WTC11 (cell line): ENCODE data around the gene SYNRG. TPM values are rescaled to one million over a fixed set of nuclear protein-coding genes. Genes with fewer than 3 reads are reported as not detected.

Experiments used
- AFF4 ChIP-seq: sonication (generic); formaldehyde crosslinking; IDR thresholded peaks from 2 replicates; pipeline ENCODE4 v1.8.1; 2023; ENCODE audit warnings: mild to moderate bottlenecking, missing genetic modification reagents, borderline replicate concordance
- E2F4 ChIP-seq: sonication (generic); formaldehyde crosslinking; IDR thresholded peaks from 2 replicates; pipeline ENCODE4 v1.8.1; 2022; ENCODE audit warnings: low read depth, mild to moderate bottlenecking, moderate library complexity, missing genetic modification reagents, borderline replicate concordance
- ERG ChIP-seq: fragments of 250-450 bp; sonication (Bioruptor Pico); IDR thresholded peaks from 2 replicates; pipeline ENCODE4 v1.8.0; 2021; ENCODE audit warnings: mild to moderate bottlenecking
- ESRRA ChIP-seq: sonication (generic); formaldehyde crosslinking; IDR thresholded peaks from 2 replicates; pipeline ENCODE4 v1.8.1; 2022; ENCODE audit warnings: mild to moderate bottlenecking, missing genetic modification reagents, borderline replicate concordance
- FOXK1 ChIP-seq: sonication (generic); formaldehyde crosslinking; IDR thresholded peaks from 2 replicates; pipeline ENCODE4 v1.8.0; 2022; ENCODE audit warnings: mild to moderate bottlenecking, moderate library complexity, missing genetic modification reagents
- GABPB1 ChIP-seq: sonication (generic); formaldehyde crosslinking; IDR thresholded peaks from 2 replicates; pipeline ENCODE4 v1.8.1; 2023; ENCODE audit warnings: mild to moderate bottlenecking, missing genetic modification reagents
- IRF2 ChIP-seq: sonication (generic); formaldehyde crosslinking; IDR thresholded peaks from 2 replicates; pipeline ENCODE4 v1.8.0; 2022; ENCODE audit warnings: low read depth, missing genetic modification reagents, borderline replicate concordance
- MYBL2 ChIP-seq: sonication (generic); formaldehyde crosslinking; IDR thresholded peaks from 2 replicates; pipeline ENCODE4 v1.8.1; 2023; ENCODE audit warnings: mild to moderate bottlenecking, moderate library complexity, missing genetic modification reagents
- NFE2L1 ChIP-seq: sonication (generic); formaldehyde crosslinking; IDR thresholded peaks from 2 replicates; pipeline ENCODE4 v1.8.1; 2023; ENCODE audit warnings: missing genetic modification reagents
- NR3C1 ChIP-seq: sonication (generic); formaldehyde crosslinking; conservative IDR thresholded peaks from 2 replicates; pipeline ENCODE4 v1.8.1; 2023; ENCODE audit warnings: low read depth, mild to moderate bottlenecking, missing genetic modification reagents
- RELA ChIP-seq: sonication (generic); formaldehyde crosslinking; IDR thresholded peaks from 2 replicates; pipeline ENCODE4 v1.8.1; 2022; ENCODE audit warnings: missing genetic modification reagents, mild to moderate bottlenecking, borderline replicate concordance
- SP1 ChIP-seq: sonication (generic); formaldehyde crosslinking; conservative IDR thresholded peaks from 2 replicates; pipeline ENCODE4 v1.8.1; 2022; ENCODE audit warnings: missing genetic modification reagents
- TCF7 ChIP-seq: sonication (generic); formaldehyde crosslinking; IDR thresholded peaks from 2 replicates; pipeline ENCODE4 v1.8.0; 2022; ENCODE audit warnings: mild to moderate bottlenecking, low read depth, missing genetic modification reagents, moderate library complexity
- TEAD1 ChIP-seq: sonication (generic); formaldehyde crosslinking; IDR thresholded peaks from 2 replicates; pipeline ENCODE4 v1.8.0; 2022; ENCODE audit warnings: mild to moderate bottlenecking, missing genetic modification reagents
- TP53 ChIP-seq: sonication (generic); formaldehyde crosslinking; IDR thresholded peaks from 2 replicates; pipeline ENCODE4 v1.8.1; 2023; ENCODE audit warnings: mild to moderate bottlenecking, missing genetic modification reagents
- ZNF121 ChIP-seq: sonication (generic); formaldehyde crosslinking; IDR thresholded peaks from 2 replicates; pipeline ENCODE4 v1.8.0; 2023; ENCODE audit warnings: missing genetic modification reagents
- ZNF232 ChIP-seq: sonication (generic); formaldehyde crosslinking; IDR thresholded peaks from 2 replicates; pipeline ENCODE4 v1.8.0; 2022; ENCODE audit warnings: mild to moderate bottlenecking, missing genetic modification reagents
- ZNF416 ChIP-seq: fragments of 250-450 bp; sonication (Bioruptor Pico); IDR thresholded peaks from 2 replicates; pipeline ENCODE4 v1.9.0; 2021; ENCODE audit warnings: mild to moderate bottlenecking, inconsistent platforms
- ZNF671 ChIP-seq: fragments of 250-450 bp; sonication (Bioruptor Pico); IDR thresholded peaks from 2 replicates; pipeline ENCODE4 v1.8.0; 2021; ENCODE audit warnings: mild to moderate bottlenecking
- ZSCAN18 ChIP-seq: fragments of 250-450 bp; sonication (Bioruptor Pico); IDR thresholded peaks from 2 replicates; pipeline ENCODE4 v2.1.2; 2022; ENCODE audit warnings: mild to moderate bottlenecking, moderate library complexity
- total RNA-seq: library from RNA; stranded (reverse); gene quantifications from 3 replicates; pipeline ENCODE4 v1.2.3, GENCODE V29; 2021
- TF ChIP-seq, protein P1 (sequence below): fragments of 250-450 bp; sonication (Bioruptor Pico); IDR thresholded peaks from 2 replicates; pipeline ENCODE4 v1.9.0; 2021; ENCODE audit warnings: mild to moderate bottlenecking
- TF ChIP-seq, protein P2 (sequence below): sonication (generic); formaldehyde crosslinking; IDR thresholded peaks from 2 replicates; pipeline ENCODE4 v1.8.0; 2022; ENCODE audit warnings: mild to moderate bottlenecking, missing genetic modification reagents
- TF ChIP-seq, protein P3 (sequence below): sonication (generic); formaldehyde crosslinking; IDR thresholded peaks from 2 replicates; pipeline ENCODE4 v1.8.0; 2023; ENCODE audit warnings: missing genetic modification reagents
- TF ChIP-seq, protein P4 (sequence below): fragments of 250-450 bp; sonication (Bioruptor Pico); IDR thresholded peaks from 2 replicates; pipeline ENCODE4 v1.9.0; 2021; ENCODE audit warnings: moderate library complexity, mild to moderate bottlenecking, inconsistent platforms, borderline replicate concordance

SYNRG gene
- total RNA-seq, 1 experiment from 2014 or later = 31.3 TPM

GRCh38 chr17:37609170-37610040, at the start of gene SYNRG (continued):
- peak; percentile 84 for TF ChIP-seq TP53 (CRISPR knock-in tag)
- TF ChIP-seq TEAD1 = peak; percentile 89; the same call in 1 of the 2 replicates
- peak; percentile 83; the same call in 1 of the 2 replicates for TF ChIP-seq MYBL2 (CRISPR knock-in tag)
- TF ChIP-seq TCF7 (CRISPR knock-in tag) = no peak
- 0 out of 2 replicates have a peak, but pooled peaks have one; percentile 52 for TF ChIP-seq NR3C1 (CRISPR knock-in tag)
- TF ChIP-seq, protein P1, sequence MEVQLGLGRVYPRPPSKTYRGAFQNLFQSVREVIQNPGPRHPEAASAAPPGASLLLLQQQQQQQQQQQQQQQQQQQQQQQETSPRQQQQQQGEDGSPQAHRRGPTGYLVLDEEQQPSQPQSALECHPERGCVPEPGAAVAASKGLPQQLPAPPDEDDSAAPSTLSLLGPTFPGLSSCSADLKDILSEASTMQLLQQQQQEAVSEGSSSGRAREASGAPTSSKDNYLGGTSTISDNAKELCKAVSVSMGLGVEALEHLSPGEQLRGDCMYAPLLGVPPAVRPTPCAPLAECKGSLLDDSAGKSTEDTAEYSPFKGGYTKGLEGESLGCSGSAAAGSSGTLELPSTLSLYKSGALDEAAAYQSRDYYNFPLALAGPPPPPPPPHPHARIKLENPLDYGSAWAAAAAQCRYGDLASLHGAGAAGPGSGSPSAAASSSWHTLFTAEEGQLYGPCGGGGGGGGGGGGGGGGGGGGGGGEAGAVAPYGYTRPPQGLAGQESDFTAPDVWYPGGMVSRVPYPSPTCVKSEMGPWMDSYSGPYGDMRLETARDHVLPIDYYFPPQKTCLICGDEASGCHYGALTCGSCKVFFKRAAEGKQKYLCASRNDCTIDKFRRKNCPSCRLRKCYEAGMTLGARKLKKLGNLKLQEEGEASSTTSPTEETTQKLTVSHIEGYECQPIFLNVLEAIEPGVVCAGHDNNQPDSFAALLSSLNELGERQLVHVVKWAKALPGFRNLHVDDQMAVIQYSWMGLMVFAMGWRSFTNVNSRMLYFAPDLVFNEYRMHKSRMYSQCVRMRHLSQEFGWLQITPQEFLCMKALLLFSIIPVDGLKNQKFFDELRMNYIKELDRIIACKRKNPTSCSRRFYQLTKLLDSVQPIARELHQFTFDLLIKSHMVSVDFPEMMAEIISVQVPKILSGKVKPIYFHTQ (CRISPR knock-in tag) = peak; percentile 78
- TF ChIP-seq, protein P2, sequence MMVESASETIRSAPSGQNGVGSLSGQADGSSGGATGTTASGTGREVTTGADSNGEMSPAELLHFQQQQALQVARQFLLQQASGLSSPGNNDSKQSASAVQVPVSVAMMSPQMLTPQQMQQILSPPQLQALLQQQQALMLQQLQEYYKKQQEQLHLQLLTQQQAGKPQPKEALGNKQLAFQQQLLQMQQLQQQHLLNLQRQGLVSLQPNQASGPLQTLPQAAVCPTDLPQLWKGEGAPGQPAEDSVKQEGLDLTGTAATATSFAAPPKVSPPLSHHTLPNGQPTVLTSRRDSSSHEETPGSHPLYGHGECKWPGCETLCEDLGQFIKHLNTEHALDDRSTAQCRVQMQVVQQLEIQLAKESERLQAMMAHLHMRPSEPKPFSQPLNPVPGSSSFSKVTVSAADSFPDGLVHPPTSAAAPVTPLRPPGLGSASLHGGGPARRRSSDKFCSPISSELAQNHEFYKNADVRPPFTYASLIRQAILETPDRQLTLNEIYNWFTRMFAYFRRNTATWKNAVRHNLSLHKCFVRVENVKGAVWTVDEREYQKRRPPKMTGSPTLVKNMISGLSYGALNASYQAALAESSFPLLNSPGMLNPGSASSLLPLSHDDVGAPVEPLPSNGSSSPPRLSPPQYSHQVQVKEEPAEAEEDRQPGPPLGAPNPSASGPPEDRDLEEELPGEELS (CRISPR knock-in tag) = peak; percentile 49; the same call in 1 of the 2 replicates
- TF ChIP-seq AFF4 (CRISPR knock-in tag) = peak; percentile 78; the same call in 1 of the 2 replicates
- peak; percentile 86 for TF ChIP-seq ZNF232
- TF ChIP-seq ZNF671 = no peak
- TF ChIP-seq ESRRA = peak; percentile 67; the same call in 1 of the 2 replicates
- TF ChIP-seq SP1 = peak; percentile 97
- TF ChIP-seq RELA = peak; percentile 79; the same call in 1 of the 2 replicates
- no peak for TF ChIP-seq E2F4
- peak; percentile 75 for TF ChIP-seq ZNF416
- TF ChIP-seq, protein P3, sequence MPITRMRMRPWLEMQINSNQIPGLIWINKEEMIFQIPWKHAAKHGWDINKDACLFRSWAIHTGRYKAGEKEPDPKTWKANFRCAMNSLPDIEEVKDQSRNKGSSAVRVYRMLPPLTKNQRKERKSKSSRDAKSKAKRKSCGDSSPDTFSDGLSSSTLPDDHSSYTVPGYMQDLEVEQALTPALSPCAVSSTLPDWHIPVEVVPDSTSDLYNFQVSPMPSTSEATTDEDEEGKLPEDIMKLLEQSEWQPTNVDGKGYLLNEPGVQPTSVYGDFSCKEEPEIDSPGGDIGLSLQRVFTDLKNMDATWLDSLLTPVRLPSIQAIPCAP (CRISPR knock-in tag) = no peak; the same call in 1 of the 2 replicates
- TF ChIP-seq ZNF121 = no peak
- peak; percentile 87; the same call in 1 of the 2 replicates for TF ChIP-seq ERG (CRISPR knock-in tag)
- peak; percentile 89 for TF ChIP-seq FOXK1 (CRISPR knock-in tag)
- no peak for TF ChIP-seq ZSCAN18 (CRISPR knock-in tag)
- peak; percentile 85 for TF ChIP-seq GABPB1 (CRISPR knock-in tag)
- no peak; the same call in 1 of the 2 replicates for TF ChIP-seq NFE2L1 (CRISPR knock-in tag)
- no peak for TF ChIP-seq IRF2 (CRISPR knock-in tag)
- TF ChIP-seq, protein P4, sequence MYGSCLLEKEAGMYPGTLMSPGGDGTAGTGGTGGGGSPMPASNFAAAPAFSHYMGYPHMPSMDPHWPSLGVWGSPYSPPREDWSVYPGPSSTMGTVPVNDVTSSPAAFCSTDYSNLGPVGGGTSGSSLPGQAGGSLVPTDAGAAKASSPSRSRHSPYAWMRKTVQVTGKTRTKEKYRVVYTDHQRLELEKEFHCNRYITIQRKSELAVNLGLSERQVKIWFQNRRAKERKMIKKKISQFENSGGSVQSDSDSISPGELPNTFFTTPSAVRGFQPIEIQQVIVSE = no peak
